GM19397 (cell line): ENCODE measurements around the gene ADAM23.

Experiments
- ATAC-seq: cut with Tn5 transposase; IDR thresholded peaks from one replicate; pipeline ENCODE4 v1.9.1; 2021; ENCODE audit warnings: mild to moderate bottlenecking, moderate library complexity; ENCODE audit not compliant: unreplicated experiment

The ADAM23 gene

DNA sequence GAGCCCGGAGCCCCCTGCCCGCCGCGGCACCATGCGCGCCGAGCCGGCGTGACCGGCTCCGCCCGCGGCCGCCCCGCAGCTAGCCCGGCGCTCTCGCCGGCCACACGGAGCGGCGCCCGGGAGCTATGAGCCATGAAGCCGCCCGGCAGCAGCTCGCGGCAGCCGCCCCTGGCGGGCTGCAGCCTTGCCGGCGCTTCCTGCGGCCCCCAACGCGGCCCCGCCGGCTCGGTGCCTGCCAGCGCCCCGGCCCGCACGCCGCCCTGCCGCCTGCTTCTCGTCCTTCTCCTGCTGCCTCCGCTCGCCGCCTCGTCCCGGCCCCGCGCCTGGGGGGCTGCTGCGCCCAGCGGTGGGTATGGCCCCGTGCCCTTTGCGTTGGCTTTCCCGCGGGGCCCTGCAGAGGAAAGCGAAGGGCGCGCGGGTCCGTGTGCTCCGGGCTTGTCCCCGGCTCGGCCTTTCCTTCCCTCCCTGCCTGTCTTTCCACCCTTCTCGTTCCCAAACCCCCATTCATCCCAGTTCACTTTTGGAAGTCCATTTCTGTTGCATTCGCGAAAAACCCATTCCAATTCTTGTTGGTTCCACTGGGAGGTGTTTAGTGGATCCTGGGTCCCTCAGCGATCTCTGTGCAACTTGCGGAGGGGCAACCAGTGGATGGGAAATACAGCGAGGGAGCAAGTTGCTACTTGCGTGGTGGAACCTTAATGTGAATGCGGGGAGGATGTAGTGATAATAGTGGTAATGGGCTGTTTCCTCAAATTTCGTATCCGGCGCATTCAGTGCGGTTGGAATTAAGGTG lies 599 bp downstream of the ADAM23 start:
- peak; percentile 81 for ATAC-seq

DNA sequence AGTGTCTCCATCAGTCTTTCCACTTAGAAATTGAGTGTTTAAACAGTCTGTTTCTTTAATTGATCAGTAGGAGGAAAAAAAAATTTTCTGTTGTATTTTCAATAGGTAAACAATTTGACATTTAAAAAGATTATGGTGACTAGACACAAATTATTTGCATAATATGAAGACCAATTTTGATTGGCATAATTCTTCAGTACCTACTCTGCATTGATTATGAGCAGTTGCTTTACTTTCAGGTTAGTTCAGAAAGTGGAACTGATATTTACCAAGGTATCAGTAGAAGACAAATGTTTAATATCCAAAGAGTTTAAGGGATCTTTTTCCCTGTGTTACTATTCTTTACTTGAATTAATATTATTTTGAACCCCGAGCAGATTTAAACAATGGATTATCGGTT lies 2.6 kb downstream of the ADAM23 start:
- ATAC-seq: no peak

DNA sequence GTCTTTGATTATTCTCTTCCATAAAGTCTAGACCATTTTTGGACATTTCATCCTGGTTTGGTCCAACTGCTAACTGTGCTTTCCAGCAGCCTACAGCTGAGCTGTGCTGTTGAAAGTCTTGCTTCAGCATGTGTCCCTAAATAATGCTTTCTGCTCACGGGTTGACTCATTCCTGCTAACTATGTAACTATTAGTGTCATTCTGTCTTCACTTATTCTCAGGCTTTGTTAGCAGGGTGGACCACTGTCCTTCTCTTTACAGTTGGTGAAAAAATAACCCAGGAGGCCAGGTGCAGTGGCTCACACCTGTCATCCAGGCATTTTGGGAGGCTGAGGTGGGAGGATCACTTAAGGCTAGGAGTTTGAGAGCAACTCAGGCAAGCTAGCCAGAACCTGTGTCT lies 8.9 kb downstream of the ADAM23 start:
- no peak for ATAC-seq

DNA sequence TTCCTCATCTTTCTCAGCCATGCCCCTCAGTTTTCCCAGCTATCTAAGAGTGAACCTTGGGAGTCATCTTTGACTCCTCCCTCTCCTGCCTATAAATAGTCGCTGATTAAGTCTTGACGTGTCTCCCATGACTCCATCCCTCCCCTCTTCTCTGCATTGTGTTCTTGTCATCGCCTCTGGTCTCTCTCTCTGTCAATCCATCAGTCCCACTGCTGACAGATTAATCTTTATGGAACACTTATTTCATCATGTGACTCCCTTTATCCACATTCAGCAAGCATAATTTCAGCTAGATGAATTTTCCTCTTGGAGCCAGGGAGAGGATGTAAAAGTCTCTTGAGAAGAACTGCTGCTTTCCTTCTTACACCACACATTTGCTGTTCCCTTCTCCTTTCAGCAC lies 9.4 kb downstream of the ADAM23 start:
- ATAC-seq: no peak

DNA sequence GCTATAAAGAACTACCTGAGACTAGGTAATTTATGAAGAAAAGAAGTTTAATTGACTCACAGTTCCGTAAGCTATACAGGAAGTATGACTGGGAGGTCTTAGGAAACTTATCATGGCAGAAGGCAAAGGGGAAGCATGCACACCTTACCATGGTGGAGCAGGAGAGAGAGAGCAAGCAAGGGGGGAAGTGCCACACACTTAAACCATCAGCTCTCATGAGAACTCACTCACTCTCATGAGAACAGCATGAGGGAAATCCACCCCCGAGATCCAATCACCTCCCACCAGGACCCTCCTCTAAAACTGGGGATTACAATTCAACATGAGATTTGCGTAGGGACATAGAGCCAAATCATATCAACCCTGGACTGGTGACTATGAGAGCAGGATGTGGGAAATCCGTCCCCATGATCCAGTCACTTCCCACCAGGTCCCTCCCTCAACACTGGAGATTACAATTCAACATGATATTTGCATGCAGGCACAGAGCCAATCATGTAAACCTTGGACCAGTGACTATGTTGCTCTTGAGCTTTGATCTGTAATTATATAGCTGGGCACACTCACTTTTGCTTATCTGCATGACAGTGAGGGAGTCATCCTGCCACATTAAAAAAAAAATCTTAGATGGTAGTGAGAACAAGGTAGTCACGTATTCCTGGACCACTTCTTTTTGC lies 12.9 kb downstream of the ADAM23 start:
- no peak for ATAC-seq

DNA sequence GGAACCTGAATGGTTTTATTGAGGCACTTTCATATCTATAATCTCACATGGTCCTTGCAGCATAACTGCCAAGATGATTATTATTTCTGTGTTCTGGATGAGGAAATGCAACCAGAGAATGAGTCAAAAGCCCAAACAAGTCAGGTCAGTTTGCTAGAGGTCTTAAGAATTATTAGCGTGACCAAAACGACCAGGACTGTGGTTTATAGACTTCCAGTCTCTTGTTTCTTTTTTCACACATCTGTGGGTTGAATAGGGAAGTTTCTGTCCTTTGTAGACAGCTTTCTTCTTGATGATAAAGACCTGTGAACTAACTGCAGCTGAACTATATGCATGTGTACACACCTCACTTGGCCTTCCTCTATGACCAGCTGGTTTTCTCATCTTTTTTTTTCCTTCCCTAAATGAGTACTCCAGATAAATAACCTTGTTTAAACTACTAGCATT lies 13.9 kb downstream of the ADAM23 start:
- peak; percentile 82 for ATAC-seq

DNA sequence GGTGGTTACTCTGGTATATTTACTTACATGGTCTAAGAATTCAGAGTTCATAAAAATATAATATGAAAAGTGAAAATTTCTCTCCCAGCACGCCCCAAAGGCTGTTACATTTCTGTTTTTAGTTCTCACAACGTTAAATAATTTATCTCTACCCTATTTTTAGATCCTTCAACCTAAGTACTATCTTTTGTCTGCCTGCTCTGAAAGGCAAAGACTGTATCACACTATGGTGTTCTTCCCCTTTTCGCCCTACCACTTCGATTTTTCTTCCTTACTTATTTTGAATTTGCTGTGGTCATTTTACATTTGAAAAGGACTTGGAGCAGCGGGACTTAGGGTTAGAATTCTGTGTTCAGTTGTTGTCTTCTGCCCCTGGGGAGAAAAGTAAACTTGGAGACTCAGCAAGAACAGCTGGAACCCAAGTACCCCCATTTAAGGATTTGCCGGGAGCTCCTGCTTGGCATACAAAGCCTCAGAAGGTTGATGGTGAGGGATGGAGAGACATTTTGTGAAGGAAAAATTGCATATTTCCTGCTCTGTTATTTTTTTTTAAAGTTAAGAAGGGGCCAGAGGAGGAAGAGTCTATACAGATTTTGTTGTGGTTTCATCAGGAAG lies 19.0 kb downstream of the ADAM23 start:
- no peak for ATAC-seq

DNA sequence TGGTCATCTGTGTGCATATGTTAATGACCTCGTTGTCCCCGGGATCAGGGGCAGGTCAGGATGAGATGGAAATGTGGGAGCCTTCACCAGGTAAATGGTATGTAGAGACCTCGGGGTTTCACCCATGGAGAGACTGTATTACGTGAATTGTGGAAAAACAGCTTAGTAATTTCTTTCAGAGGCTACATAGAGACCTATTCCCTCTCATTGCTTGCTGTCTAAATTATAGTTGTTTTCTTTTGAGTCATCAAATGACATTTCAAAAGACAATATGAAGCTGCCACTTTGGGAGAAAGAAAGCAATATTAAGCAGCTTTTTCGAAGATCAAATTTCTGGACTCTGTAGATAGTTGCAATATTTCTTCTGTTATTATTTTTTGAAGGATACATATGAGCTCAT lies 20.4 kb downstream of the ADAM23 start:
- no peak for ATAC-seq

DNA sequence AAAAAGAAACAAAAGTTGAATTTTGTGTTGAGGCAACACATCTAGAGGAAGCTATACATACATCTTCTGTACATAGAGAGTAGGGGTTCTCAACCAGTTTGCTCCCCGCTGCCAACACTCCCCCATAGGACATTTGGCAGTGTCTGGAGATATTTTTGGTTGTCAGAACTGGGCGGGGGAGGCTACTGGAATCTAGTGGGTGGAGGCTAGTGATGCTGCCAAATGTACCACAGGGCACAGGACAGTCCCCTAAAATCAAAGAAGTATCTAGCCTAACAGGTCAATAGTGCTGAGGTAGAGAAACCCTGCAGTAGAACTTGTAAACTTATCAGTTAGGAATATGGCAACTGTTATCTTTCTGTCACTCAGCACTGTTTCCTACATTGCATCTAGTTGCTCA lies 21.3 kb downstream of the ADAM23 start:
- ATAC-seq: no peak

DNA sequence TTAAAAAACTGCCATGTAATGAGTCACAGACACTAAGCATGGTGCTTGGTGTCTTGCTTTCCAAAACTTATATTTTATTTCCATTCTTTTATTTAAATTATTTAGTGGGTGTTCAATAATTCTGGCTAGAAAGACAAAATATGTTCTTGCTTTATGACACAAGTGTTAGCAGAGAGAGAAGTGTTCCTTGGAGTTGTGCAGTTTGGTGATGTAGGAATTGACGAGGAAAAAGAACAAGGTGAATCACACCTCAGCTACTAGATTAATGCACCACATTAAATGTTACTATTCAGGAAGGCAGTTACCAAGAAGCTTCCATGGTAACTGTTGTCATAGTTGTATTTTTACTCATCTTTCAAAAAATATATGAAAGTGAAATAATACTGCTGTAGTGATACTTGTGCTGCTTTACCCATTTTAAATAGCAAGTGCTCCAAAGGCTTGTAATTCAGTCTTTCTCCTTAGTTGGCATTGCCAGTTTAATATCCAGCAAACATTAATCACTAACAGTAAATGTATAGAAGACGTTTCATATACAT lies 28.3 kb downstream of the ADAM23 start:
- no peak for ATAC-seq

DNA sequence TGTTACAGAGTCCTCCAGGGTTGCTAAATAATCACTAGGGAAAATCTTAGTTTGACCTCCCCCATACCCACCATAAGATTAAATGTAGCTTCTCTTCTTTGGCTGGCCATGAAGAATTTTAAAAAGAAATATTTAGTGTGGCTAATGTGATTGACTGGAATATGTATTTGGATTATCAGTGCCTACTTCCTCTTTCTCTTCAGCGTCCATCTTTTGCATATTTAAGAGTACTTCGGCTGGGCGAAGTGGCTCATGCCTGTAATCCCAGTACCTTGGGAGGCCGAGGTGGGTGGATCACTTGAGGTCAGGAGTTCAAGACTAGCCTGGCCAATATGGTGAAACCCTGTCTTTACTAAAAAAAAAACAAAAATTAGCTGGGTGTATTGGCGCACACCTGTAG lies 28.8 kb downstream of the ADAM23 start:
- ATAC-seq: no peak

DNA sequence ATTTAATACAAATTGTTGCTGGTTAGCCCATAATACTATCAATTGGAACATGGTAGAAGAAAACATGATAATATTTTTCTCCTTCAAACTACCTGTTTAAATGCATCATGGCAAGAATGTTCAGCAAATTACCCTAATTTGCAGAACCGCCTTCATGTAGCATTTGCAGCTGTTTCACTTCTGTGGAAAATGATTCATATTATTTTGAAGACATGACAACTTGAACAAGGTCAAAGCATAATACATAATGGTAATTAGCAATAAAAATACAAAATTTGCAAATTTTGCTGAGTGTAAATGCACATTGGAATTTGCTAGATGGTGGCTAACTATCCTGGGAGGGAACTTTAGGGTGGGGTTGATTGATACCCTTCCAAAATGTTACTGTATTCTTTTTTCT lies 30.8 kb downstream of the ADAM23 start:
- ATAC-seq: no peak

DNA sequence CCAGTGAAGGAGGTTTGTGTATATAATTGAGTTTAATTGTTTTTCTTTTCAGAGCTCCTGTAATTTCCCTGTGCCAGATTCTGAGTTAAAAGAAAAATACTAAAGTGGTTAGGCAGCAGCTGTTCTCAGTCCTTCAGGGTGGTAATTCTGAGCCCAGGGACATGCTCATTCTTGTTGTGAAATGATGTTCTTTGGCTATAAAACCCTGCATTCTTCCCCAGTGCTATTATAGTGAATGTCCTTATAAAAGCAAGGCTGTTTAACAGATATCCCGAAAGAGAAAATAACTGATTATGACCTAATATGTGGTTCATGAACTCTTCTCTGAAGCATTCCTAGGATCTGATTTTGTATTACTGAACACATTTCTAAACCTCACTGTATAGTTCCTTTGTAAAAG lies 34.0 kb downstream of the ADAM23 start:
- no peak for ATAC-seq

DNA sequence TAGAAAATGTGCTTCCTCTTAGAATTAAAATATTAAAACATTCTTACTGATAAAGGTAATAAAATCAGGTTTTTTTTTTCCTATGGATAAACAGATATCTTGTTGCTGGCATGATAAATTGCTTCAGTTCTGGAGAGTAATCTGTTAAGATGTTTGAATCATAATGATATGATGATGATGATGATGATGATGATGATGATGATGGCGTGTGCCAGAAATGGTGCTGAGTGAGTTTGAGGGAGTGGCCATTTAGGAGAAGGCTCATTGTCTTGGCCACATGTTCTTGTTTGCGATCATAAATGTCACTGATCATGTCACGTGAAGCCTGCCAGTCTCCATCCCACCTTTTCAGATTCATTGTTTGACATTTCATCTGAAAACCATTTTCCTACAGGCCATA lies 35.0 kb downstream of the ADAM23 start:
- no peak for ATAC-seq

DNA sequence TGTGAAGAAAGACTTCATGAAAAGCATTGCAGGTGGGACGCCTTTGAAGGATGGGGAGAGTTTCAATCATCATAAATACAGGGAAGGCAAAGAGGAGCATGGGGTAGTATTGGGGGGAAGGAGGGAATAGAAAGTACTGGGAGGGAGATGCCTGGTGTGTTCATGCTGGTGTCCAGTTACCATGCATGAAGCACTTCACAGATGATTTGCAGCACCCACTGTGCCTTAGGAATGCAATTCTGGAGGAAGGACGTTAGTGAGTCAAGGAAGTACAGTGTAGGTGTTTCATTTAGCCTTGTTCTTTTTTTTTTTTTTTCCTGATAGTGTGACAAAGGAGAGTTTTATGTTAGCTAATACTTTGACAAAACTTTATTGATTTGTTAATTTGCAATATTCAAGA lies 36.8 kb downstream of the ADAM23 start:
- no peak for ATAC-seq

DNA sequence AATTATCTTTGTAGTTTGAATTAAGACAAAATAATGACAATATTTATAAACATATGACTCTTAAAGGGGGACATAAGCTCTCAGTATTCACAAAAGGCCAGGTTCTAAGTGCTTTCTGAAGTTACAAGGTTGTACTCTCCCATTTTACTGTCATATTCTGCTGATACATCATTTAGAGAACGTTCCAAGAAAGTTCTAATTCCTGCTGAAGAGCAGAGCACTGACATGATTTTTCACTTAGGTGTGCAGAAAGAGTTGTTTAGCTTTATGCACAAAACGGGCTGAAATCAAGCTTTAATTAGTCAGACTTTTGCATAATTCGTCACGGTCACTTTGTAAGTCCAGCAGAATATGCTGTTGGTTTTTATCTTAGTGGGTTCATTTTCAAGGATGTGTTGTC lies 37.3 kb downstream of the ADAM23 start:
- no peak for ATAC-seq

DNA sequence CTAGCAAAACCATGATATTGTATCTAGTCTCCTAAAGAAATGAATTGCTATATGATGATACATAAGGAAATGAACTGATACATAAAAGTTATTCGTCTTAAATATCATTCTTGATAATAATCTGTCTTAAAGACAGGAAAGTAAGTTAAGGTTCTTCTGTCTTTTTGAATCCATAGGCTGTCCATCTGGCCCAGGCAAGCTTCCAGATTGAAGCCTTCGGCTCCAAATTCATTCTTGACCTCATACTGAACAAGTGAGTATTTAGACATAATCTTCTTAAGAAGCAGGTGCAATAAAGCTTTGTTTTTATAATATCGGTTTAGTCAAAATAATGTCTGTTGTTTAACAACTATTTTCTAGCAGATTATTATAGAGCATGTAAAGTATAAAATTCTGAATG lies 37.7 kb downstream of the ADAM23 start:
- ATAC-seq: no peak

DNA sequence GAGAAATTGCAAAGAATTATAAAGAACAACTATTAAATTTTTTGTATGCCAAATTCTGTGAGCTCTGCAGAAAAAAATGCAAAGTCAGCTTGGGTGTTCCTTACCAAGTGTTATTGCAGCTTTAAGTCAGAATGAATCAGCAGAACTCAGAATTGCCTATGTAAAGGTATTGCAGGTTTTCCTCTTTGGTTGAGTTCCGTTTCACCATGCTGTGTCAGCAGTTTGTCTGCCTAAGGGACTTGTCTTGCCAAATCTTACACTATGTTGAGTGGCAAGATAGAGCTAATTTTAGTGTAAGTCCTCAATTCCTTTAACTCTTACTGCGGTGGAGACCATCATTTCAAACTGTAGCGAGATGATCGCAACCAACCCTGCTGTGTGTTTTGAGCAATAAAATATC lies 38.8 kb downstream of the ADAM23 start:
- no peak for ATAC-seq

DNA sequence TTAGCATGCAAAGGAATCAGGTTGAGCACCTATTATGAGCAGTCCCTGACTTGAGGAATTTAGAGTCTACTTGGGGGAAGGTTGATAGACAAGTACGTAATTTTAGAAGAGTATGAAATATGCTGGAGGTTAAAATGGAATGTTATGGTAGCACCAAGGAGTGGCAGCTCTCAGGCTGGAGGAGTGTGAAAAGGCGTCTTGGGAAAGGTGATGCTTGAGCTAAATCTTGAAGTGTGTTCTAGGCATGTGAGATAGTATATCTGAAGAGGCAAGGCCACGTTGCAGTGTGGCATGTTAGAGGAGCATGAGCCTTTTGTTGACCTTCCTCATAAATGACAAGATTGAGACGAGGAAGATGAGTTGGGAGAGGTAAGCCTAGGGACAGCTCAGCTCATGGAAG lies 39.3 kb downstream of the ADAM23 start:
- ATAC-seq: no peak

DNA sequence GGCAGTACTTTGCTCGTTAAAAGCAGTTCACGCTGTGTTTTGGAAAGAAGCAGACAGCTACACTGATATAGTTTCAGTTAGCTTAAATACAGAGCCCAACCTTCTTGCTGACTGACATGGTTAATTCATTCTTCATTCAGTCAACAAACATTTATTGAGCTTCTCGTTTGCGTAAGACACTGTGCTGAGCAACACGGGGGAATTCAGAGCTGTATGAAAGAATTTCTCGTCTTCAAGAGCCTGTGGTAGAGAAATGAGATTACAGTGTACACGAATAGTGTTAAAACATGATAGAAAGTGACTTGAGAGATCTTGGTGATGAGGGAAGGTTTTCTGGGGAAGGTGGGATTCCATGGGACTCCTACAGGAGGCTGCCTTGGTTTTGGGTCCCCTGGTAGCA lies 44.7 kb downstream of the ADAM23 start:
- ATAC-seq: no peak

DNA sequence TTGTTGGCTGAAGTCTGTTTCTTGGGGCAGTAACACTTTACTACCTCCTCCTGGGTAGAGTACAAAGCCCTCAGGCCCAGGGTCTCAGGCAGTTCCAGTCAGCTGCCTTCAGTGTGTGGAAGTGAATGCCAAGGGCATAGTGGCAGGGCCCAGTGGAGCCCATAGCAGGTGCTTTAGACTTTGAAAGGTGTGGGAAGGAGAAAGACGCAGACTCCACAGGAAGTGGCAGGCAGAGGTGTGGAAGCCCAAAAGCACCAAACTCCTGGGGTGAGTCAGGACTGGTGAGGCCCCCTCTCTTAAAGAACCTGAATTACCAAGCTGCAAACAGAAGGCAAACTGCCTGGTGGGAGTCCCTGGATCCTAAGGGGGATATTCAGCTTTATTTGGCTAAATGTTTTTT lies 45.3 kb downstream of the ADAM23 start:
- no peak for ATAC-seq

DNA sequence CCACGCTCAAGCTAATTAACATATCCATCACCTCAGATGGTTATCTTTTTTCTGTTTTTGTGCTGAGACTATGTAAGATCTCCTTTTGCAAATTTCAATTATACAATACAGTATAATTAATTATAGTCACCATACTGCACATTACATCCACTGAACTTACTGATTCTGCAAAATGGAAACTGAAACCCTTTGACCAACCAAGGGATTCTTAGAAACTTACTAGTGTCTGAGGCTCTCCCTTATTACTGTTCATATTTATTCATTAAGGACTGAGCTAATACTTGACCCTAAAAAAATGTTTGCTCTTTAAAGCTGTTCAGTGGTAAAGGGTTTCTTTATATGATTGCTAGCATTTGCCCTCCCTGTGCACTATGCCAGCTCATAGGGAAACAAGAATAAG lies 50.7 kb downstream of the ADAM23 start:
- ATAC-seq: no peak
